ENCODE data around the gene IGSF21. TPM values are rescaled to one million over a fixed set of nuclear protein-coding genes. Genes with fewer than 3 reads are reported as not detected.

Gene IGSF21
- total and polyA plus RNA-seq, 2 donors (not counting 1 experiment from before 2014, with no cell fraction given): not detected

GRCh38 chr1:18170444-18170843 lies 62.8 kb downstream of the IGSF21 start:
- Histone ChIP-seq H3K4me1 (ENCODE audit: control insufficient read depth in 2 of 2, insufficient read depth in 2 of 2, low read length in 2 of 2) (no peaks in the 10 kb centered on the region), H4K20me1 (ENCODE audit: control insufficient read depth, insufficient read depth, low read length, poor library complexity, severe bottlenecking) (no peaks in the 10 kb centered on the region), H2AFZ (ENCODE audit: insufficient read depth, low read depth, low read length, poor library complexity, severe bottlenecking) (no peak overlapping the region), H3K27me3 (replicated peaks in 1 of 4; ENCODE audit: control extremely low read depth in 1 of 4, control insufficient read depth in 3 of 4, insufficient read depth in 4 of 4, low read length in 3 of 4) (peaks cover 0 to 4% (median 1%) of the 10 kb centered on the region in 4 experiments), H3K36me3 (replicated peaks in 1 of 2; ENCODE audit: control extremely low read depth in 1 of 2, control insufficient read depth in 1 of 2, extremely low read depth in 1 of 2, insufficient read depth in 2 of 2, low read length in 1 of 2) (no peaks in the 10 kb centered on the region), H3K9ac (ENCODE audit: low read length) (no peak overlapping the region), H3K79me2 (ENCODE audit: control insufficient read depth, insufficient read depth, low read length) (no peaks in the 10 kb centered on the region), H3K4me2 (replicated peaks; ENCODE audit: low read depth, low read length, poor library complexity, severe bottlenecking) (no peak overlapping the region), H3K9me3 (ENCODE audit: control extremely low read depth in 1 of 3, control insufficient read depth in 2 of 3, insufficient read depth in 1 of 3, low read length in 2 of 3) (no peaks in the 10 kb centered on the region), H3K4me3 (ENCODE audit: control extremely low read depth in 1 of 5, extremely low read depth in 1 of 5, insufficient read depth in 1 of 5, low read depth in 2 of 5, low read length in 4 of 5) (no peak overlapping the region), H3K27ac (ENCODE audit: low read length in 2 of 2) (no peak overlapping the region)
- POLR2A ChIA-PET: no interaction called here
- Mint-ChIP-seq H3K9me3 (ENCODE audit: insufficient read depth) (no peaks in the 10 kb centered on the region), H3K27ac (no peak overlapping the region), H3K27me3 (peaks cover 16% of the 10 kb centered on the region), H3K4me1 (no peaks in the 10 kb centered on the region), H3K4me3 (no peak overlapping the region)
- no peak for ATAC-seq (ENCODE audit: low read depth)
- CTCF ChIA-PET: no interaction called here
- WGBS (ENCODE audit: insufficient coverage): 68% methylated on average over 3 of the region's 3 CpGs
- no peak for DNase-seq
- intact Hi-C loops (cut with micrococcal nuclease): no loop called here
- TF ChIP-seq CTCF (IDR thresholded peaks at IDR 0.05): no peak
- TF ChIP-seq EZH2 (IDR thresholded peaks at IDR 0.05; ENCODE audit: borderline replicate concordance, insufficient read depth, low read depth, low read length, poor library complexity, severe bottlenecking): no peak

GRCh38 chr1:18174037-18174436 lies 66.4 kb downstream of the IGSF21 start:
- no peak for ATAC-seq (ENCODE audit: low read depth)
- intact Hi-C loops (cut with micrococcal nuclease): no loop called here
- H3K27me3 ChIP-seq (replicated peaks in 1 of 4; ENCODE audit: control extremely low read depth in 1 of 4, control insufficient read depth in 3 of 4, insufficient read depth in 4 of 4, low read length in 3 of 4): peaks cover 0 to 9% (median 0%) of the 10 kb centered on the region in 4 experiments
- H3K4me1 Mint-ChIP-seq: peaks cover 5% of the 10 kb centered on the region
- ChIA-PET POLR2A (no interaction called here), CTCF (no interaction called here)
- H3K4me3 Mint-ChIP-seq: no peak overlapping the region
- H2AFZ ChIP-seq (ENCODE audit: insufficient read depth, low read depth, low read length, poor library complexity, severe bottlenecking): no peak overlapping the region
- peaks cover 22% of the 10 kb centered on the region for H3K27me3 Mint-ChIP-seq
- no peak overlapping the region for H3K9ac ChIP-seq (ENCODE audit: low read length)
- no peak overlapping the region for H3K4me3 ChIP-seq (ENCODE audit: control extremely low read depth in 1 of 5, extremely low read depth in 1 of 5, insufficient read depth in 1 of 5, low read depth in 2 of 5, low read length in 4 of 5)
- H3K4me2 ChIP-seq (replicated peaks; ENCODE audit: low read depth, low read length, poor library complexity, severe bottlenecking): no peak overlapping the region
- H3K4me1 ChIP-seq (ENCODE audit: control insufficient read depth in 2 of 2, insufficient read depth in 2 of 2, low read length in 2 of 2): no peaks in the 10 kb centered on the region
- 86% methylated on average over 12 of the region's 12 CpGs for WGBS (ENCODE audit: insufficient coverage)
- TF ChIP-seq EZH2 (IDR thresholded peaks at IDR 0.05; ENCODE audit: borderline replicate concordance, insufficient read depth, low read depth, low read length, poor library complexity, severe bottlenecking) (no peak), CTCF (IDR thresholded peaks at IDR 0.05) (no peak)
- no peaks in the 10 kb centered on the region for H3K36me3 ChIP-seq (replicated peaks in 1 of 2; ENCODE audit: control extremely low read depth in 1 of 2, control insufficient read depth in 1 of 2, extremely low read depth in 1 of 2, insufficient read depth in 2 of 2, low read length in 1 of 2)
- no peak for DNase-seq
- no peaks in the 10 kb centered on the region for H3K79me2 ChIP-seq (ENCODE audit: control insufficient read depth, insufficient read depth, low read length)
- no peaks in the 10 kb centered on the region for H3K9me3 ChIP-seq (ENCODE audit: control extremely low read depth in 1 of 3, control insufficient read depth in 2 of 3, insufficient read depth in 1 of 3, low read length in 2 of 3)
- H4K20me1 ChIP-seq (ENCODE audit: control insufficient read depth, insufficient read depth, low read length, poor library complexity, severe bottlenecking): no peaks in the 10 kb centered on the region
- no peak overlapping the region for H3K27ac Mint-ChIP-seq
- H3K27ac ChIP-seq (ENCODE audit: low read length in 2 of 2): no peak overlapping the region
- H3K9me3 Mint-ChIP-seq (ENCODE audit: insufficient read depth): no peaks in the 10 kb centered on the region
